Bronchial epithelial cell (primary cell): ENCODE data around the gene COPZ2. TPM values are rescaled to one million over a fixed set of nuclear protein-coding genes. Genes with fewer than 3 reads are reported as not detected.

Experiments used
- DNase-seq: peaks from one replicate; pipeline ENCODE4 v3.0.0-alpha.2; 2010; ENCODE audit warnings: low read depth
- FAIRE-seq: peaks from 2 replicates; lab custom pipeline; 2011; peaks lifted over from hg19 to GRCh38; lab: Jason Lieb, UNC
- H3K27me3 ChIP-seq: 2 replicates; pipeline ENCODE4 v1.5.1; 2011; ENCODE audit warnings: low read length; ENCODE audit not compliant: control insufficient read depth, insufficient read depth
- H3K36me3 ChIP-seq: 2 replicates; pipeline ENCODE4 v1.5.1; 2011; ENCODE audit warnings: low read length; ENCODE audit not compliant: control insufficient read depth, insufficient read depth
- H3K4me3 ChIP-seq: 2 replicates; pipeline ENCODE4 v1.5.1; 2011; ENCODE audit warnings: mild to moderate bottlenecking, low read depth, low read length, control low read depth
- CTCF ChIP-seq: IDR thresholded peaks from 2 replicates; pipeline ENCODE4 v1.5.1; 2011; ENCODE audit warnings: mild to moderate bottlenecking, moderate library complexity, low read length, control low read depth, inconsistent platforms; ENCODE audit not compliant: insufficient read depth, severe bottlenecking
- total RNA-seq: library from RNA; depleted of rRNA; stranded (reverse); fragments of >200 nt; gene quantifications from 2 replicates; pipeline ENCODE4 v1.2.1, GENCODE V29; 2014

Gene COPZ2
- total RNA-seq, 1 donor from 2014 or later = 8.2 TPM

GRCh38 chr17:48054238-48055185, 16.9 kb upstream of the COPZ2 start:
- TF ChIP-seq CTCF = no peak
- H3K27me3 ChIP-seq = no peaks in the 10 kb centered on the region
- peaks cover 30% of the 10 kb centered on the region for H3K36me3 ChIP-seq
- FAIRE-seq = no peak
- DNase-seq = peak; percentile 90
- peak overlapping the region; percentile 27 for H3K4me3 ChIP-seq

- no peak for TF ChIP-seq CTCF
- H3K36me3 ChIP-seq = peaks cover 23% of the 10 kb centered on the region
- no peaks in the 10 kb centered on the region for H3K27me3 ChIP-seq
- DNase-seq = no peak
- H3K4me3 ChIP-seq = no peak overlapping the region
- FAIRE-seq = no peak
Observed at GRCh38 chr17:48053758-48054237, 16.2 kb upstream of the COPZ2 start.

- FAIRE-seq = no peak
- no peak for TF ChIP-seq CTCF
- H3K4me3 ChIP-seq = peak overlapping the region; percentile 3
Observed at GRCh38 chr17:48052956-48053757, 15.6 kb upstream of the COPZ2 start.

GRCh38 chr17:48051706-48052486, 14.3 kb upstream of the COPZ2 start:
- H3K4me3 ChIP-seq = peak overlapping the region; percentile 9
- peaks cover 17% of the 10 kb centered on the region for H3K36me3 ChIP-seq
- DNase-seq (no peak), FAIRE-seq (no peak)
- no peak for TF ChIP-seq CTCF
- H3K27me3 ChIP-seq = no peaks in the 10 kb centered on the region

More at GRCh38 chr17:48052956-48053757, 15.6 kb upstream of the COPZ2 start:
- no peaks in the 10 kb centered on the region for H3K27me3 ChIP-seq
- no peak for DNase-seq
- H3K36me3 ChIP-seq = peaks cover 22% of the 10 kb centered on the region

GRCh38 chr17:48051283-48051682, 13.7 kb upstream of the COPZ2 start:
- DNase-seq = no peak
- no peak for FAIRE-seq
- TF ChIP-seq CTCF = no peak
- Histone ChIP-seq H3K4me3 (peak overlapping the region; percentile 9), H3K36me3 (peaks cover 11% of the 10 kb centered on the region), H3K27me3 (no peaks in the 10 kb centered on the region)
